ENCODE results near the gene ATP2A1.
"Not testable (repeated sequence)": the region's sequence is repeated elsewhere in the genome, so short reads cannot be mapped to it uniquely, and the experiment has no call there.

ATP2A1 gene

GRCh38 chr16:28859326-28859725 is 19.0 kb upstream of the ATP2A1 start:
- DNase-seq (ENCODE audit: low read depth) = no peak

DNA sequence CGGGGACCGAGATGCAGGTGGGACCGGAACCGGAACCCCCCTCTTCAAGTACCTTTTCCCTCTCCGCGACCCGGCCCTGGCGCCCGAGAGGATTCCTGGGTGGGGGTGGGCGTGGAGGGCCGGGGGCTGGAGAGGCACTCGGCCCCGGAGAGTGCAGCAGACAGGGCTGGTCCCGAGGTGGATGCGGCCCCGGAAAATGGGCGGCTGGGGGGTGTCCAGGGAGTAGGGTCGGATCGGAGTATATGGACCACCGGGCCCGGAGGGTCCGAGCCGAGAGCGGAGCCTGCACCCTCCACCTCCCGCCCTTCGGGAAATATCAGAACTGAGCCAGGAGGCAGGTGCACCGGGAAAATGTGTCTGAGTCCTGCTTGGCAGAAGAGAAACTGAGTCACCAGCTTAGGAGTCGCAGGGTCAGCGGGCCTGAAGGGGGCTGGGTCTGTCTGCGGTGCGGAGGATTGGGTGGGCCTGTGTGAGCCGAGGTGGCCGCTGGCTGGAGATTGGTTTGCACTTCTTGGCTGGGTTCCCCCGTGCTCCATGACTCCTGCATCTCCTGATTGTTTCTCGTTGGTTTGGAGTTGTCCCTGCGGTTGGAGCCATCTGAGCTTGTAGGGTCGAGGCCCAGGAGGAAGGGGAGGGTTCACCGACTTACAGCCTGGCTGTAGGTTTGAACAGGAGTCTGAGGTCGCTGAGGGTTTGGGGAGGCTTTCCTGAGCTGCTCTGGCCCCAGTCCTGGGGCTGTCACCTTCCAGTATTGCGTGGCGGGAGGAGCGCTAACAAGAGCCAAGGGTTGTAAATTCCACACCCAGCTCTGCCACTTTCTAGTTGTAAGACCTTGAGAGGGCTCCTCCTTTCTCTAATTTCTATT is 14.1 kb upstream of the ATP2A1 start:
- DNase-seq (ENCODE audit: low read depth) = no peak

GRCh38 chr16:28865001-28865688 is 13.1 kb upstream of the ATP2A1 start:
- DNase-seq (ENCODE audit: low read depth) = no peak

GRCh38 chr16:28865722-28866453 is 12.4 kb upstream of the ATP2A1 start:
- no peak for DNase-seq (ENCODE audit: low read depth)

GRCh38 chr16:28866454-28866804 is 11.9 kb upstream of the ATP2A1 start:
- DNase-seq (ENCODE audit: low read depth) = no peak

DNA sequence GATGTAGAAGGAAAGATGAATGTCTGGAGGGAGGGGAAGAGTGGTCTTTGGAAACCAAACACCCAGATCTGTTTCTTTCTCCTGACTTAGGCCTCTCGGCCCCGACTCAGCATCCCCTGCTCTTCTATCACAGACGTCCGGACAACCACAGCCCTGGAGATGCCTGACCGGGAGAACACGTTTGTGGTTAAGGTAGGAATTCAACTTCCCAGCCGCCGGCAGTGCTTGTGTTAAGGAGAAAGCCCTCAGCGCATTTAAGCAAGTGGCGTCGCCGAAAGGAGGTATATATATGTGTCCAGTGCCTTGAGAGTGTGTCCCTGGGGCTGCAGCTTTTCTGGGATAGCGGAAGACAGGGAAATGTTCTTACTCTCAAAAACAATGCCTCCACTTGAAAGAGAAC is 11.0 kb upstream of the ATP2A1 start:
- DNase-seq (ENCODE audit: low read depth) = no peak

DNA sequence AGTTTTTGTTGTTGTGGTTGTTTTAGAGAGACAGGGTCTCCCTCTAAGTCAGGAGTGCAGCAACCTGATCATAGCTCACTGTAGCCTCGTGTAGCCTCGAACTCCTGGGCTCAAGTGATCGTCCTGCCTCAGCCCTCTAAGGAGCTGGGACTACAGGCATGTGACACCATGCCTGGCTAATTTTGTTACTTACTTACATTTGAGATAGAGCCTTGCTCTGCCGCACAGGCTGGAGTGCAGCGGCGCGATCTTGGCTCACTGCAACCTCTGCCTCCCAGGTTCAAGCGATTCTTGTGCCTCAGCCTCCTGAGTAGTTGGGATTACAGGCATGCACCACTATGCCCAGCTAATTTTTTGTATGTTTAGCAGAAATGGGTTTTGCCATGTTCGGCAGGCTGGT is 10.6 kb upstream of the ATP2A1 start:
- DNase-seq (ENCODE audit: low read depth) = not testable (repeated sequence)

DNA sequence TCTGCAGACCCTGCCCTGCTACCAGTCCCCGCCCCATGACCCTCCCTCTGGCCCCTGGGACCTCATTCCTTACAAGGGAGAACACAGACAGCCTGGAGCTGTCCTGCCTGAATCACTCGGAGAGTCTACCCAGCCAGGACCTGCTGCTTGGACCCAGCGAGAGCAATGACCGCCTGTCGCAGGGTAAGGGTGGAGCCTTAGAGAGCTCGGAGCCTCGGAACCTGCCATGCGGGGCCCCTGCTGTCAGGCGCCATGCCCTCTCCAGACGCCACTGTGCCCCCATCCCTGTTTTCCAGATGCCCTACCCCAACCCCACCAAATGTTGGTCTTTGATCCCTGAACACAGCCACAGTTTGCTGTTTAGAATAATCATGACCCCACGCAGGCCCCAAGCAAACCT is 9.1 kb upstream of the ATP2A1 start:
- DNase-seq (ENCODE audit: low read depth) = no peak

DNA sequence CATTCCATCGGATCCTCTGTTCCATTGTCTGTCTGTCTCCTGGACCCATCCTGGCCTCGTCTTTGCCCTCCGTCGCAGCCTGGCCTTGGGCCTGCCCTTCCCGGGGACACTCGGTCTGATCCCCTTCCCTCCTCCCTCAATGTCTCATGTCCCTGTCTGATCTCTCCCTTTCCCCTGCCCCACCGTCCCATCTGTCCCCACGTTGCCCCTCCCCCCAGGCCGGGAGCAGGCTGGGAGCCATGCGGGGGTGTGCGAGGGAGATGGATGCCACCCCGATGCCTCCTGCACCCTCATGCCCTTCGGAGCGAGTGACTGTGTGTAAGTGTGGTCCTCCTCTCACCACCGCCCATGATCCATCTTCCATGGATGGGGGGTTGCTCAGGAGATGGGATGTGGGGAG is 5.3 kb upstream of the ATP2A1 start:
- DNase-seq (ENCODE audit: low read depth) = no peak

GRCh38 chr16:28873543-28874201 is 4.6 kb upstream of the ATP2A1 start:
- DNase-seq (ENCODE audit: low read depth) = peak; percentile 44

DNA sequence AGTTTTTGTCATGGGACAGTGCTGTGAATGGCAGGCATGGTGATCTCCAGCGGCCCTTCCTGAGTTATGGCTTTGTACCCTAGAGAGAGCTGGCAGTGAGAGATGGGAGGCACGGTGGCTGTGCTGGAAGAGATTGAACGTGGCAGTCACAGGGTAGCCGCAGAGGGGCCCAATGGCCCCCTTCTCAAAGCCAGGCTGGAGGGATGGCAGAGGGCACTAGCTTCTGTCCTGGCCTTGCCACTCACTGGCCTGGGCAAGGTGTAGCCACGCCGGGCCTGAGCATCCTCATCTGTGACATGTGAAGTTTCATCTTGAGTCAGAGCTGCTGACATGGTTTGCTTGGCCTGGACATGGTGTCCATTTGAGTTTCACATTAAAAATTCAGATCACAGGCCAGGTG is 3.9 kb upstream of the ATP2A1 start:
- DNase-seq (ENCODE audit: low read depth) = no peak

DNA sequence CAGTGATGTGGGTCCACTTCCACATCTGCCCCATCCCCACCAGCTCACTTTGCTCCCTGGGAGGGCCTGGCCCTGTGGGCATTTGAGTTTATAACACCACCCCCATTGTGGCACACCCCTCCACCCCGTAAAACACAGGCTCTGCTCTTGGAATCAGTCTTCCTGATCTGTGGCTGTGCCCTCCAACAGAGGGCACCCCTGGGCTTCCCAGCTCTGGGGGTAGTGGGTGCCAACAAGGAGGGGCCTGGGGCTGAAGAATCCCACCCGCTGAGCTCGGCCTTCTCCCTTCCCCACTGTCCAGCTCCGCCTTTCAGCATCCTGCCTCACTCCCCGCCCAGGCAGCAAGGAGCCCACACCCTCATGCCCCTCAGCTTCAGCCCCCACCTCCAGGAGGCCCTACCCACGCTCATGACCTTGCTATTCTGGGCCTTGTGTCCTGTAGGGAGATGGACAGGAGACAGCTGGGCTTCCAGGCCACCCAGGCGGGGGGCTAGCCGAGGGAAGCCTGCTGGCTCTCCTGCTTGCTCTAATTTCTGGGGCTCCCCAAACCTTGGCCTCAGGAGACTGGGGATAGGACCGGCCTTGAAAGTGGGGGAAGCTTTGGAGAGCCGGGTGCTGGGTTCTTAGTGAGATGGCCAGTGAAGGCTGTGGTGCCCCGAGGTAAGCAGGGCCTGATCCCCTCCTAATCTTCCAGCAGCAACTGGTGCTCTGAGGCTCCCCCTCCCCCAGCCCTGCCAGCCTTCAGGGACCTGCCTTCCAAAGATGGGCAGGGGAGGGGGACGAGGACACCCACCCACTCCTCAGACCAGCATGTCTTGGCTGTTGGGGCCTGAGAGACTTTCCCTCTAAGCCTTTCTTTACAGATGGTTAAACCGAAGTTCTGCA is 2.9 kb upstream of the ATP2A1 start:
- DNase-seq (ENCODE audit: low read depth) = no peak

- DNase-seq (ENCODE audit: low read depth) = no peak
Measured at GRCh38 chr16:28876019-28876659, 2.1 kb upstream of the ATP2A1 start.

DNA sequence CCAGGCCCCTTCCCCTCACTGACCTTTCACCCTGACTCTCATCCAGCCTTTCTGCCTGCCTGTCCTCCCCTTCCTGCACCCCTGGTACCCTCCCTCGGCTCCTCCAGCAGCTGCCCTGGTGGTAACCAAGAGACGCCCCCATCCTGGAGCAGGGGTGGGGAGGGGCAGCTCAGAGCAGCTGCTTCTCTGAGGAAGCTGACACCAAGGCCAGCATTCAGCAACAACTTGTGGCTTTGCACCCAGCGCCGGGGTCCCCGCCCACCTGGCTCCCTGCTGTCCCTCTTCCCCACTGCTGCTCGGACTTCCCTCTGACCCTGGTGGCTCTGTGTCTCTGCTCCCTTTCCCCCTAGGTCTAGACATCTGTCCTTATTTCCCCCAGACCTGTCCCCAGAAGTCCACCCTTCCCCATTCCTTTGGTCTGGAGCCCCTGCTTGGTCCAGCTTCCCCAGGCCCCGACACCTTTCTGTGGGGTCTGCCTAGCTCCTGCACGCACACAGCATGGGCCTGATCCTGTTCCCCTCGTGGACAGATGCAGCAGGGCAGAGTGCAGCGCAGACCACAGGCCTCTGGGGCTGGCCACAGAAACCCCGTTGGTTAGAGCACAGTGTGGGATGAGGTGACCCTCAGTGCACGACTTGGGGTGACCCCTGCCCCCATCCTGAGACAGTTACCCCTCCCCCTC is 1.2 kb upstream of the ATP2A1 start:
- DNase-seq (ENCODE audit: low read depth) = no peak

DNA sequence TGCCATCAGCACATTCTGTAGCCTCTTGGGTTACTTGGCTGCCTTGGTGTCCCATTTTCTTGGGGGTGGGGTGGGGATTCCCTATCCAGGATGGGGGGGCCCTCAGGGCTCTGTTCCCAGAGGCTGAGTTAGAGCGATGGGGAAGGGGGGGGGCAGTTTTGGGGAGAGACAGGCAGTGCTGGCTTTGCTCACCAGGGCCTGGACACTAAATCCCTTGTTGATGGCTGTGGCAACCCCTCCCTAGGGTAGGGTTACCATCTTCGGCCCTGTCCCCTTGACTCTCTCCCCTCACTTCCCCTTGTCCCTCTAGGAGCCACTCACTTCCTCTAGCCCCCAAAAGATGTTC is 660 bp upstream of the ATP2A1 start:
- DNase-seq (ENCODE audit: low read depth) = no peak

- DNase-seq (ENCODE audit: low read depth) = no peak
Measured at GRCh38 chr16:28879261-28879840, 1.1 kb downstream of the ATP2A1 start.

DNA sequence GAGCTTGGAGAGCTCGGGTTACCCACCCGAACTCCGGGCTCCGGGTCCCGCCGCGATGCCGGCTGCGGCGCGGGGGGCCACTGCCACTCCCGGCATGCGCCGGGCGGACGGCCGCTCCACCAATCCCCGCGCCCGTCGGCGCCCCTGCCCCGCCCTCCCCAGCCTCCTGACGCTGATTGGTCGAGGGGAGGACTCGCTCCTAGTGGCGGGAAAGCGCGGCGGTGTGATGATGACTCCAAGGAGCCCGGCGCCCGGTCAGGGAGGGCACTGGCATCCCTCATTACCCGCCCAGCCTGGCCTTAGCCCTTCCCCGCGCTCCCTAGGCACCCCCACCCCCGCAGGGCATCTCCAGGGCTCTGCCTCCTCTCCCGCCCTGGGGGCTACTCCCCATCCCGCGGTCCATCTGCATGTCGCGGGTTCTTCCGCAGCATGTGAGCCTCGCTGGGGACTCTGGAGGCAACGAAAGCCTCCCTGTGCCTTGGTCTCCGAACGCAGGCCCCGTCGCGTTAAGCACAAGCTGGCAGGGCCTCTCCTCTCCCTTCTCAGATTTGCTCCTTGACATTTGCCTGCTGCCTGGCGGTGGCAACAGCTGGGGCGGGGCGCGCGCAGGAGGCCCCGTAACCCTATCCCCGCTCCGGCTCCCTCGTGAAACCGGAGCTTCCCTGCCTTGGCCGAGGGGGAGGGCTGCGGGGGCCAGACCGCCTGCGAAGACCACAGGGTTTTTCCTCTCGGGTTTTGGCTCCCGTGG is 1.7 kb downstream of the ATP2A1 start:
- DNase-seq (ENCODE audit: low read depth) = peak; percentile 92

DNA sequence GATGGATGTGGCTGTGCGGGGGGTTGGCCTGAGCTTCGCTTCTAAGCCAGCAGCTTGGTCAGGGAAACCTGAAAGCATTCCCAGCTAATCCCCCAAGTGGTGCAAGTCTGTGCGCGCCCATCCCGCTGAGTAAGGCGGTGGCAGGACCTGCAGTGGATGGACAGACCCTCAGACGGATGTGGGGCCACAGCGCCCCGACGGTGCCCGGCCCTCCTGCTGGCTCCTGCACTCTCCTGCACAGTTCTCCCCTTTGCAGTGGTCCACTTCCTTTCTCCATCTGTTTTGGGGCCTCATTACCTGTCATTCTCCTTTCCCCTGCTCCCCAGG is 2.3 kb downstream of the ATP2A1 start:
- no peak for DNase-seq (ENCODE audit: low read depth)

GRCh38 chr16:28880955-28881354 is 2.7 kb downstream of the ATP2A1 start:
- no peak for DNase-seq (ENCODE audit: low read depth)
